Measurements from ENCODE around the gene EML6.

The EML6 gene

GRCh38 chr2:54755641-54756326 is 32.3 kb downstream of the EML6 start:
- H3K4me3 Mint-ChIP-seq = peak overlapping the region; percentile 58 to 66
- peak overlapping the region; percentile 56 for H3K27ac Mint-ChIP-seq
- H3K9me3 Mint-ChIP-seq = peaks cover 0 to 2% of the 10 kb centered on the region in 2 donors
- no peaks in the 10 kb centered on the region for H3K27me3 Mint-ChIP-seq
- H3K4me1 Mint-ChIP-seq = peaks cover 24 to 28% of the 10 kb centered on the region in 2 donors
- H3K36me3 Mint-ChIP-seq = no peaks in the 10 kb centered on the region
- ATAC-seq (replicated peaks) (peak; percentile 80 to 81), DNase-seq (peak; percentile 29)

GRCh38 chr2:54757500-54757899 is 34.0 kb downstream of the EML6 start:
- Mint-ChIP-seq H3K36me3 (no peaks in the 10 kb centered on the region), H3K4me3 (peak overlapping the region; percentile 60 to 70), H3K27ac (peak overlapping the region; percentile 93), H3K4me1 (peaks cover 24 to 28% of the 10 kb centered on the region in 2 donors), H3K27me3 (no peaks in the 10 kb centered on the region), H3K9me3 (peaks cover 0 to 2% of the 10 kb centered on the region in 2 donors)
- ATAC-seq (replicated peaks) = peak; percentile 73 to 75
- peak; percentile 32 for DNase-seq

GRCh38 chr2:54758951-54759350 is 35.5 kb downstream of the EML6 start:
- Mint-ChIP-seq H3K9me3 (peaks cover 0 to 2% of the 10 kb centered on the region in 2 donors), H3K4me3 (no peak overlapping the region), H3K4me1 (peaks cover 24 to 28% of the 10 kb centered on the region in 2 donors), H3K36me3 (no peaks in the 10 kb centered on the region), H3K27ac (no peak overlapping the region), H3K27me3 (no peaks in the 10 kb centered on the region)
- ATAC-seq (replicated peaks) (no peak), DNase-seq (no peak)

- Mint-ChIP-seq H3K9me3 (peaks cover 0 to 2% of the 10 kb centered on the region in 2 donors), H3K36me3 (no peaks in the 10 kb centered on the region), H3K4me3 (no peak overlapping the region), H3K27me3 (no peaks in the 10 kb centered on the region), H3K4me1 (peaks cover 24 to 28% of the 10 kb centered on the region in 2 donors), H3K27ac (no peak overlapping the region)
- DNase-seq (no peak), ATAC-seq (replicated peaks) (peak in 1 of 2 donors; percentile 31)
Measured at GRCh38 chr2:54760310-54760709, 36.8 kb downstream of the EML6 start.

GRCh38 chr2:54763636-54764291 is 40.3 kb downstream of the EML6 start:
- Mint-ChIP-seq H3K36me3 (no peaks in the 10 kb centered on the region), H3K27me3 (no peaks in the 10 kb centered on the region), H3K4me1 (peaks cover 12 to 13% of the 10 kb centered on the region in 2 donors), H3K4me3 (no peak overlapping the region), H3K27ac (no peak overlapping the region), H3K9me3 (no peaks in the 10 kb centered on the region)
- no peak for ATAC-seq (replicated peaks)
- DNase-seq = no peak

GRCh38 chr2:54767921-54768320 is 44.5 kb downstream of the EML6 start:
- DNase-seq = no peak

GRCh38 chr2:54768772-54769428 is 45.4 kb downstream of the EML6 start:
- Mint-ChIP-seq H3K4me3 (no peak overlapping the region), H3K9me3 (peaks cover 0 to under 1% of the 10 kb centered on the region in 2 donors), H3K27me3 (no peaks in the 10 kb centered on the region), H3K27ac (no peak overlapping the region), H3K4me1 (peaks cover 18 to 29% of the 10 kb centered on the region in 2 donors), H3K36me3 (no peaks in the 10 kb centered on the region)
- DNase-seq = no peak
- ATAC-seq (replicated peaks) = no peak

More at GRCh38 chr2:54767921-54768320, 44.5 kb downstream of the EML6 start:
- ATAC-seq (replicated peaks) = peak; percentile 88 to 92
- Mint-ChIP-seq H3K27ac (peak overlapping the region; percentile 42), H3K27me3 (no peaks in the 10 kb centered on the region), H3K9me3 (no peaks in the 10 kb centered on the region), H3K36me3 (no peaks in the 10 kb centered on the region), H3K4me3 (peak overlapping the region in 1 of 2 donors; percentile 22), H3K4me1 (peaks cover 18 to 29% of the 10 kb centered on the region in 2 donors)

GRCh38 chr2:54770211-54770610 is 46.7 kb downstream of the EML6 start:
- H3K27ac Mint-ChIP-seq = peak overlapping the region; percentile 33
- H3K27me3 Mint-ChIP-seq = no peaks in the 10 kb centered on the region
- H3K4me3 Mint-ChIP-seq = no peak overlapping the region
- H3K36me3 Mint-ChIP-seq = no peaks in the 10 kb centered on the region
- ATAC-seq (replicated peaks) (peak; percentile 72 to 73), DNase-seq (no peak)
- peaks cover 18 to 29% of the 10 kb centered on the region in 2 donors for H3K4me1 Mint-ChIP-seq
- H3K9me3 Mint-ChIP-seq = peaks cover 2 to 7% of the 10 kb centered on the region in 2 donors

- Mint-ChIP-seq H3K4me3 (no peak overlapping the region), H3K27ac (peak overlapping the region; percentile 33), H3K9me3 (peaks cover 6 to 9% of the 10 kb centered on the region in 2 donors), H3K36me3 (no peaks in the 10 kb centered on the region), H3K27me3 (no peaks in the 10 kb centered on the region), H3K4me1 (peaks cover 18 to 29% of the 10 kb centered on the region in 2 donors)
- DNase-seq (no peak), ATAC-seq (replicated peaks) (peak in 1 of 2 donors; percentile 6)
Measured at GRCh38 chr2:54770676-54771075, 47.2 kb downstream of the EML6 start.

GRCh38 chr2:54771166-54771885 is 47.9 kb downstream of the EML6 start:
- H3K9me3 Mint-ChIP-seq = peaks cover 11 to 13% of the 10 kb centered on the region in 2 donors
- no peaks in the 10 kb centered on the region for H3K27me3 Mint-ChIP-seq
- H3K4me1 Mint-ChIP-seq = peaks cover 18 to 29% of the 10 kb centered on the region in 2 donors
- H3K4me3 Mint-ChIP-seq = no peak overlapping the region
- no peak overlapping the region for H3K27ac Mint-ChIP-seq
- DNase-seq = no peak
- H3K36me3 Mint-ChIP-seq = peaks cover 4 to 5% of the 10 kb centered on the region in 2 donors
- ATAC-seq (replicated peaks) = no peak

- H3K27me3 Mint-ChIP-seq = no peaks in the 10 kb centered on the region
- H3K9me3 Mint-ChIP-seq = peaks cover 12 to 13% of the 10 kb centered on the region in 2 donors
- ATAC-seq (replicated peaks) = no peak
- H3K4me3 Mint-ChIP-seq = no peak overlapping the region
- H3K36me3 Mint-ChIP-seq = peaks cover 4 to 5% of the 10 kb centered on the region in 2 donors
- no peak overlapping the region for H3K27ac Mint-ChIP-seq
- DNase-seq = no peak
- peaks cover 18 to 29% of the 10 kb centered on the region in 2 donors for H3K4me1 Mint-ChIP-seq
Measured at GRCh38 chr2:54772110-54772509, 48.6 kb downstream of the EML6 start.

GRCh38 chr2:54772531-54772930 is 49.1 kb downstream of the EML6 start:
- Mint-ChIP-seq H3K9me3 (peaks cover 12 to 13% of the 10 kb centered on the region in 2 donors), H3K4me3 (no peak overlapping the region), H3K36me3 (peaks cover 4 to 8% of the 10 kb centered on the region in 2 donors), H3K27me3 (no peaks in the 10 kb centered on the region), H3K4me1 (peaks cover 17 to 27% of the 10 kb centered on the region in 2 donors), H3K27ac (no peak overlapping the region)
- no peak for ATAC-seq (replicated peaks)
- no peak for DNase-seq

GRCh38 chr2:54773233-54773632 is 49.8 kb downstream of the EML6 start:
- no peak for DNase-seq
- H3K4me1 Mint-ChIP-seq = peaks cover 11 to 20% of the 10 kb centered on the region in 2 donors
- no peak overlapping the region for H3K4me3 Mint-ChIP-seq
- H3K27me3 Mint-ChIP-seq = no peaks in the 10 kb centered on the region
- no peak for ATAC-seq (replicated peaks)
- peaks cover 4 to 8% of the 10 kb centered on the region in 2 donors for H3K36me3 Mint-ChIP-seq
- H3K9me3 Mint-ChIP-seq = peaks cover 12 to 13% of the 10 kb centered on the region in 2 donors
- no peak overlapping the region for H3K27ac Mint-ChIP-seq

GRCh38 chr2:54773838-54774237 is 50.4 kb downstream of the EML6 start:
- no peak for DNase-seq
- Mint-ChIP-seq H3K36me3 (peaks cover 4 to 8% of the 10 kb centered on the region in 2 donors), H3K27ac (no peak overlapping the region), H3K9me3 (peaks cover 12 to 13% of the 10 kb centered on the region in 2 donors), H3K4me3 (no peak overlapping the region), H3K27me3 (no peaks in the 10 kb centered on the region), H3K4me1 (peaks cover 11 to 17% of the 10 kb centered on the region in 2 donors)
- ATAC-seq (replicated peaks) = no peak

Measured in stimulated activated naive B cell treated with anti-CD40 and anti-IgM and Interleukin-4, amounts not matched to agents 10 μg/mL and 1 μg/mL and 100 μg/mL, for 72 hours (primary cell).